ENCODE data around the gene ATF6.
"Not testable (repeated sequence)": the region's sequence is repeated elsewhere in the genome, so short reads cannot be mapped to it uniquely, and the experiment has no call there.

ATF6 gene

DNA sequence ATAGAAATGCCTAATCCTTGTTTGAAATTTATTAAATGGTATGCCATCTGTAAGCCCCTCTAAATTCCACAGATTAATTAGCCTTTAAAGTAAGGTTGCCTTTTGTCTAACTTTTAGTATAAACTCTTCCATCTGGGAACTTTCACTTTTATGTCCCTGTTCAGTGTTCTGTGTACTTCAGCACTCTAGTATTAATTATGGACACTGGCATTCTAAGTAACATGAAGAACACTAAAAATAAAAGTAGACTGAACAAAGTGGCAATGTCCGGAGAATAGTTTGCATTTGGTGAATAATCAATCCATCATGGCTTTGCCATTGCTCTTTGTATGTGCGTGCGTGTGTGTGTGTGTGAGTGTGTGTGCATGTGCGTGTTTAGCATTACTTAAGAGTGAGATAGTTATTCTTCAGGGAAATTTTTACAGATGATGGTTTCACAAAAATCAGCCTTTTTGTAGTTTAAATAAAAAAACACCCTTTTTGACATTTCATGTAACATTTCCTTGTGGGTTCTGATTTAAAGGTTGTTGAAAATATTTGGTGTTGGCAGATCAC is 51.1 kb downstream of the ATF6 start:
- TF ChIP-seq, protein P1, sequence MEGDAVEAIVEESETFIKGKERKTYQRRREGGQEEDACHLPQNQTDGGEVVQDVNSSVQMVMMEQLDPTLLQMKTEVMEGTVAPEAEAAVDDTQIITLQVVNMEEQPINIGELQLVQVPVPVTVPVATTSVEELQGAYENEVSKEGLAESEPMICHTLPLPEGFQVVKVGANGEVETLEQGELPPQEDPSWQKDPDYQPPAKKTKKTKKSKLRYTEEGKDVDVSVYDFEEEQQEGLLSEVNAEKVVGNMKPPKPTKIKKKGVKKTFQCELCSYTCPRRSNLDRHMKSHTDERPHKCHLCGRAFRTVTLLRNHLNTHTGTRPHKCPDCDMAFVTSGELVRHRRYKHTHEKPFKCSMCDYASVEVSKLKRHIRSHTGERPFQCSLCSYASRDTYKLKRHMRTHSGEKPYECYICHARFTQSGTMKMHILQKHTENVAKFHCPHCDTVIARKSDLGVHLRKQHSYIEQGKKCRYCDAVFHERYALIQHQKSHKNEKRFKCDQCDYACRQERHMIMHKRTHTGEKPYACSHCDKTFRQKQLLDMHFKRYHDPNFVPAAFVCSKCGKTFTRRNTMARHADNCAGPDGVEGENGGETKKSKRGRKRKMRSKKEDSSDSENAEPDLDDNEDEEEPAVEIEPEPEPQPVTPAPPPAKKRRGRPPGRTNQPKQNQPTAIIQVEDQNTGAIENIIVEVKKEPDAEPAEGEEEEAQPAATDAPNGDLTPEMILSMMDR (conservative IDR thresholded peaks at IDR 0.05; ENCODE audit: low read length) = no peak
- H3K4me3 ChIP-seq (ENCODE audit: low read length) = no peak overlapping the region
- peak; percentile 89 for DNase-seq (ENCODE audit: low read depth)

DNA sequence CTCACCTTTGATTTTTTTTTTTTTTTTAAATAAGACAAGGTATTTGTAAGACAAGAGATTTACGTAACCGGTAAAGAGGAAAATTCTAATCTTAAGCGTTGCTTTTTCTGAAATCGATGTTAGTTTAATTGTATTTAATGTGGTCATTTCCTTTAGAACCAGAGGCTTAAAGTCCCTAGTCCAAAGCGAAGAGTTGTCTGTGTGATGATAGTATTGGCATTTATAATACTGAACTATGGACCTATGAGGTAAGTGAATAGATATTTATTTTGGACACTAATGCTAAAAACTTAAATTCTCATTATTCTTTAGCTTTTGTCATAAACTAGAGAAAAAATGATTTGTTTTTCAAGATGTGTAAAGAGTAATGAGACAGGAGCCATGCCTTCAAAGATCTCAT is 54.8 kb downstream of the ATF6 start:
- H3K4me3 ChIP-seq (ENCODE audit: low read length) = no peak overlapping the region
- DNase-seq (ENCODE audit: low read depth) = no peak
- TF ChIP-seq, protein P1 (conservative IDR thresholded peaks at IDR 0.05; ENCODE audit: low read length) = no peak

DNA sequence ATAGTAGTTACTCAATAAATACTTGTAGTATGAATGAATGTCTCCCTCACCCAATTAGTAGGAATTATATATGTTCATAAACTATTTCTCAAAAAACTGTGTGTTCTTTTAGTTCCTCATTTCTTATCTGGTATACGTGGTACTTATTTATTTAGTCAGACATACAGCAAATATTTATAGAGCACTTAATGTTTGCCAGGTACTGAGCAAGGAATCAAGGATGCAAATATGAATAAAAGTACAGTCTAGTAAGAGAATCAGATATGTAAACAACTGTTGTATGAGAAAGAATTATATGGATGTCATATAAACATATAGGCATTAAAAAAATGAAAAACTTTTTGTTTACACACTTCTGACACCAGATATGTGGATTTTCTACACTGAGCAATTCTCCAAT is 58.5 kb downstream of the ATF6 start:
- no peak overlapping the region for H3K4me3 ChIP-seq (ENCODE audit: low read length)
- no peak for DNase-seq (ENCODE audit: low read depth)
- TF ChIP-seq, protein P1 (conservative IDR thresholded peaks at IDR 0.05; ENCODE audit: low read length) = no peak

DNA sequence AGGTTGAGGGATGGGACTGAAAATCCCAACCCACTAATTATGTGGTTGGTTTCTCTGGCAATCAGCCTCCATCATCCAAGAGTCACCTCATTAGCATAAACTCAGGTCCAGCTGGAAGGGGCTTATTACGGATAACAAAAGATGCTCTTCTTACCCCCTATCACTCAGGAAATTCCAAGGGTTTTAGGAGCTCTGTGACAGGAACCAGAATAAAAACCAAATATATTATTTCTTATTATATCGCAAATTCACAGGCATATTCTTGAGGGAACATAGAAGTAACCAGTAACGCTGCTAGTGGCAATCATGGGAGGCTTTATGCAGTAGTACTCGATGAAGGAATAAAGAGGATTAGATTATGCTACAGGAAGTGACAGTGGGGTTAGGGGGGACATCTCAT is 59.7 kb downstream of the ATF6 start:
- TF ChIP-seq, protein P1 (conservative IDR thresholded peaks at IDR 0.05; ENCODE audit: low read length) = no peak
- H3K4me3 ChIP-seq (ENCODE audit: low read length) = no peak overlapping the region
- DNase-seq (ENCODE audit: low read depth) = no peak

DNA sequence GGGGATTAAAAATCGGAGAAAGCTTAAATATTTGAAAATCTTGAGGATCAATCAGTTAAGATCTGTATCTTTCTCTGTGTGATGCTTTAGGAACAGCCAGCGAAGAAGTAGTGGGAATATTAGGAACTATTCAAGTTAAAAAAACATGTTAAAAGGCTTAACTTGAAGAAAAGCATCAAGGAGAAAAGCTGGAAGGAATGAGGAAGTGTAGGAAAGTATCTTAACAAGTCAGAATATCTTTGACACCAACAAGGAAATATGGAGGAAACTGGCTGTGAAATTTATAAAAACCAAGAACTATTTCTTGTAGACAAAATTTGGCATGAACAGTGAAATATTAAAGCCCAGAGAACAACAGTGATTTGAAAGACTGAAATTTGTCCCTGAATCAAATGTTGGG is 60.4 kb downstream of the ATF6 start:
- H3K4me3 ChIP-seq (ENCODE audit: low read length) = no peak overlapping the region
- DNase-seq (ENCODE audit: low read depth) = no peak
- TF ChIP-seq, protein P1 (conservative IDR thresholded peaks at IDR 0.05; ENCODE audit: low read length) = no peak

DNA sequence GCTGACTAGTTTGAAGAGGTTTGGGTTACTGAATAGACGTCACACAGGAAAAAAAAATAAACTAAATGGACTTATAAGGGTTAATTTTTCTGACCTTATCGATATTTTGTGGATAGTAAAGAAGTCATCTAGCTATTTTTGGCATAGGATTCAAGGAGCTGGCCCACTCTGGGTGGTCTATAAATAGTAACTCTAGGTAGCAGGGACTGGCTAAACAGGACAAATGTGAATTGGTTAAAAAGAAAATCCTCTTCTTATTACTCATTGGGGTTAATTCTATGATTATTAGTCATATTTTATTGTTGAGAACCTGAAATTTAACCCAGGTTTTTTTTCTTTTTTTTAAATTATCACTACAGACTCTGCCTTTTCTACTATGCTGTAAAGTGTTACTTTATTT is 61.7 kb downstream of the ATF6 start:
- H3K4me3 ChIP-seq (ENCODE audit: low read length) = no peak overlapping the region
- DNase-seq (ENCODE audit: low read depth) = no peak
- TF ChIP-seq, protein P1 (conservative IDR thresholded peaks at IDR 0.05; ENCODE audit: low read length) = no peak

DNA sequence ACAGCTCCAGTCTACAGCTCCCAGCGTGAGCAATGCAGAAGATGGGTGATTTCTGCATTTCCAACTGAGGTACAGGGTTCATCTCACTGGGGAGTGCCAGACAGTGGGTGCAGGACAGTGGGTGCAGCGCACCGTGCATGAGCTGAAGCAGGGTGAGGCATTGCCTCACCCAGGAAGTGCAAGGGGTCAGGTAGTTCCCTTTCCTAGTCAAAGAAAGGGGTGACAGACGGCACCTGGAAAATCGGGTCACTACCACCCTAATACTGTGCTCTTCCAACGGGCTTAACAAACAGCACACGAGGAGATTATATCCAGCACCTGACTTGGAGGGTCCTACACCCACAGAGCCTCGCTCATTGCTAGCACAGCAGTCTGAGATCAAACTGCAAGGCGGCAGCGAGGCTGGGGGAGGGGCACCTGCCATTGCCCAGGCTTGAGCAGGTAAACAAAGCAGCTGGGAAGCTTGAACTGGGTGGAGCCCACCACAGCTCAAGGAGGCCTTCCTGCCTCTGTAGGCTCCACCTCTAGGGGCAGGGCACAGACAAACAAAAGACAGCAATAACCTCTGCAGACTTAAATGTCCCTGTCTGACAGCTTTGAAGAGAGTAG is 66.3 kb downstream of the ATF6 start:
- DNase-seq (ENCODE audit: low read depth); H3K4me3 ChIP-seq (ENCODE audit: low read length): not testable (repeated sequence)
